Measurements from ENCODE around the gene TLL1.

DNA sequence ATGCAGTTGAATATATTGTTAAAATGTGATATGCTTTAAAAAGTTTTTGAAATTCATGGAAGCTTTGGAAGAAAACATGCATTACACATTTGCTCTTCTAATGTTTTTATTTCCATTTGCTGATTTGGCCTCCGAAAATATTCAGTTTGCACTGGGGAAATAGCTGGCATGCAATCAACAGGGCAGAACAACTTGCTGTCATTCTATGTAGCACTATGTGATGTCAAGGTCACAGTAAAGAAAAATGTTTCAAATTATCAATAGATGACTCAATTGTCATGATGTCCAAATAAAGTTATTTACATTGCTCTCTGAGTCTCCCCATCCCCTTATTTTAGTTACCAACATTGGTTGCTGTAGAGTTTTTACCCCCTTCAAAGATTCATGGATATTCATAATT lies 119.2 kb downstream of the TLL1 start:
- TF ChIP-seq POLR2A (IDR thresholded peaks at IDR 0.05; ENCODE audit: borderline replicate concordance, extremely low read depth, insufficient read depth, insufficient read length), result no peak
- TF ChIP-seq, protein P1, sequence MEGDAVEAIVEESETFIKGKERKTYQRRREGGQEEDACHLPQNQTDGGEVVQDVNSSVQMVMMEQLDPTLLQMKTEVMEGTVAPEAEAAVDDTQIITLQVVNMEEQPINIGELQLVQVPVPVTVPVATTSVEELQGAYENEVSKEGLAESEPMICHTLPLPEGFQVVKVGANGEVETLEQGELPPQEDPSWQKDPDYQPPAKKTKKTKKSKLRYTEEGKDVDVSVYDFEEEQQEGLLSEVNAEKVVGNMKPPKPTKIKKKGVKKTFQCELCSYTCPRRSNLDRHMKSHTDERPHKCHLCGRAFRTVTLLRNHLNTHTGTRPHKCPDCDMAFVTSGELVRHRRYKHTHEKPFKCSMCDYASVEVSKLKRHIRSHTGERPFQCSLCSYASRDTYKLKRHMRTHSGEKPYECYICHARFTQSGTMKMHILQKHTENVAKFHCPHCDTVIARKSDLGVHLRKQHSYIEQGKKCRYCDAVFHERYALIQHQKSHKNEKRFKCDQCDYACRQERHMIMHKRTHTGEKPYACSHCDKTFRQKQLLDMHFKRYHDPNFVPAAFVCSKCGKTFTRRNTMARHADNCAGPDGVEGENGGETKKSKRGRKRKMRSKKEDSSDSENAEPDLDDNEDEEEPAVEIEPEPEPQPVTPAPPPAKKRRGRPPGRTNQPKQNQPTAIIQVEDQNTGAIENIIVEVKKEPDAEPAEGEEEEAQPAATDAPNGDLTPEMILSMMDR (IDR thresholded peaks at IDR 0.05 in 2 of 3, conservative IDR thresholded peaks at IDR 0.05 in 1 of 3; ENCODE audit: borderline replicate concordance in 1 of 3, insufficient read depth in 1 of 3, low read depth in 2 of 3, low read length in 2 of 3), result no peak
- no peak for TF ChIP-seq EZH2 (IDR thresholded peaks at IDR 0.05)
- no peak for TF ChIP-seq POLR2AphosphoS5 (IDR thresholded peaks at IDR 0.05; ENCODE audit: low read depth, low read length)
- no peak for TF ChIP-seq JUND (IDR thresholded peaks at IDR 0.05)
- TF ChIP-seq, protein P2, sequence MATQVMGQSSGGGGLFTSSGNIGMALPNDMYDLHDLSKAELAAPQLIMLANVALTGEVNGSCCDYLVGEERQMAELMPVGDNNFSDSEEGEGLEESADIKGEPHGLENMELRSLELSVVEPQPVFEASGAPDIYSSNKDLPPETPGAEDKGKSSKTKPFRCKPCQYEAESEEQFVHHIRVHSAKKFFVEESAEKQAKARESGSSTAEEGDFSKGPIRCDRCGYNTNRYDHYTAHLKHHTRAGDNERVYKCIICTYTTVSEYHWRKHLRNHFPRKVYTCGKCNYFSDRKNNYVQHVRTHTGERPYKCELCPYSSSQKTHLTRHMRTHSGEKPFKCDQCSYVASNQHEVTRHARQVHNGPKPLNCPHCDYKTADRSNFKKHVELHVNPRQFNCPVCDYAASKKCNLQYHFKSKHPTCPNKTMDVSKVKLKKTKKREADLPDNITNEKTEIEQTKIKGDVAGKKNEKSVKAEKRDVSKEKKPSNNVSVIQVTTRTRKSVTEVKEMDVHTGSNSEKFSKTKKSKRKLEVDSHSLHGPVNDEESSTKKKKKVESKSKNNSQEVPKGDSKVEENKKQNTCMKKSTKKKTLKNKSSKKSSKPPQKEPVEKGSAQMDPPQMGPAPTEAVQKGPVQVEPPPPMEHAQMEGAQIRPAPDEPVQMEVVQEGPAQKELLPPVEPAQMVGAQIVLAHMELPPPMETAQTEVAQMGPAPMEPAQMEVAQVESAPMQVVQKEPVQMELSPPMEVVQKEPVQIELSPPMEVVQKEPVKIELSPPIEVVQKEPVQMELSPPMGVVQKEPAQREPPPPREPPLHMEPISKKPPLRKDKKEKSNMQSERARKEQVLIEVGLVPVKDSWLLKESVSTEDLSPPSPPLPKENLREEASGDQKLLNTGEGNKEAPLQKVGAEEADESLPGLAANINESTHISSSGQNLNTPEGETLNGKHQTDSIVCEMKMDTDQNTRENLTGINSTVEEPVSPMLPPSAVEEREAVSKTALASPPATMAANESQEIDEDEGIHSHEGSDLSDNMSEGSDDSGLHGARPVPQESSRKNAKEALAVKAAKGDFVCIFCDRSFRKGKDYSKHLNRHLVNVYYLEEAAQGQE (IDR thresholded peaks at IDR 0.05; ENCODE audit: low read depth), result no peak
- no peak for TF ChIP-seq ZNF274 (IDR thresholded peaks at IDR 0.05; ENCODE audit: low read depth, low read length)
- no peak for TF ChIP-seq SIN3A (IDR thresholded peaks at IDR 0.05; ENCODE audit: low read depth)
- TF ChIP-seq SP1 (IDR thresholded peaks at IDR 0.05; ENCODE audit: low read depth), result no peak
- TF ChIP-seq EGR1 (IDR thresholded peaks at IDR 0.05; ENCODE audit: low read depth), result no peak
- TF ChIP-seq, protein P3, sequence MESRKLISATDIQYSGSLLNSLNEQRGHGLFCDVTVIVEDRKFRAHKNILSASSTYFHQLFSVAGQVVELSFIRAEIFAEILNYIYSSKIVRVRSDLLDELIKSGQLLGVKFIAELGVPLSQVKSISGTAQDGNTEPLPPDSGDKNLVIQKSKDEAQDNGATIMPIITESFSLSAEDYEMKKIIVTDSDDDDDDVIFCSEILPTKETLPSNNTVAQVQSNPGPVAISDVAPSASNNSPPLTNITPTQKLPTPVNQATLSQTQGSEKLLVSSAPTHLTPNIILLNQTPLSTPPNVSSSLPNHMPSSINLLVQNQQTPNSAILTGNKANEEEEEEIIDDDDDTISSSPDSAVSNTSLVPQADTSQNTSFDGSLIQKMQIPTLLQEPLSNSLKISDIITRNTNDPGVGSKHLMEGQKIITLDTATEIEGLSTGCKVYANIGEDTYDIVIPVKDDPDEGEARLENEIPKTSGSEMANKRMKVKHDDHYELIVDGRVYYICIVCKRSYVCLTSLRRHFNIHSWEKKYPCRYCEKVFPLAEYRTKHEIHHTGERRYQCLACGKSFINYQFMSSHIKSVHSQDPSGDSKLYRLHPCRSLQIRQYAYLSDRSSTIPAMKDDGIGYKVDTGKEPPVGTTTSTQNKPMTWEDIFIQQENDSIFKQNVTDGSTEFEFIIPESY (IDR thresholded peaks at IDR 0.05; ENCODE audit: extremely low read depth, insufficient replicate concordance, low read length), result no peak
- no peak for TF ChIP-seq MAX (IDR thresholded peaks at IDR 0.05)

Measured in HCT116 (cell line).